ENCODE measurements around the gene ZNF668.
"Not testable (repeated sequence)": the region's sequence is repeated elsewhere in the genome, so short reads cannot be mapped to it uniquely, and the experiment has no call there.

ZNF668 gene

GRCh38 chr16:31100876-31101641, 27.0 kb upstream of the ZNF668 start:
- FAIRE-seq, result not testable (repeated sequence)

GRCh38 chr16:31099860-31100638, 26.0 kb upstream of the ZNF668 start:
- FAIRE-seq, result no peak

- peak; percentile 77 for FAIRE-seq
Measured at GRCh38 chr16:31094424-31095120, 20.5 kb upstream of the ZNF668 start, which contains the start of gene VKORC1. Gene VKORC1 (minus strand): TSS chr16:31094797. CDS start chr16:31094729, 68 bp downstream.

DNA sequence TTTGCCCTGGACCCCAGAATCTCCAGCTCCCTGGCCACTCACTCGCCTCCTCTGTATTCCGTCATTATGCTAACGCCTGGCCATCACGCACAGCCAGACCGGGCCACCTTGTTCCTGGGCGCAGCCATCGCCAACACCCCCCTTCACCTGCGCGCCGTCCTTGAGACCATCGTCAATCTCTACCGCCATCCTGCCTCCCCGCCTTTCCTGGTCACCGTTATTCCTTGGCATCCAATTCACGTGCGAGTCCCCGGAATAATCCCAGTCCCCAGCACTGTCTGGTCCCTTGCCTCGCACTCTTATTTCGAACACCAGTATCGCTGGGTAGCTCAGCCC, 20.0 kb upstream of the ZNF668 start:
- FAIRE-seq, result no peak

DNA sequence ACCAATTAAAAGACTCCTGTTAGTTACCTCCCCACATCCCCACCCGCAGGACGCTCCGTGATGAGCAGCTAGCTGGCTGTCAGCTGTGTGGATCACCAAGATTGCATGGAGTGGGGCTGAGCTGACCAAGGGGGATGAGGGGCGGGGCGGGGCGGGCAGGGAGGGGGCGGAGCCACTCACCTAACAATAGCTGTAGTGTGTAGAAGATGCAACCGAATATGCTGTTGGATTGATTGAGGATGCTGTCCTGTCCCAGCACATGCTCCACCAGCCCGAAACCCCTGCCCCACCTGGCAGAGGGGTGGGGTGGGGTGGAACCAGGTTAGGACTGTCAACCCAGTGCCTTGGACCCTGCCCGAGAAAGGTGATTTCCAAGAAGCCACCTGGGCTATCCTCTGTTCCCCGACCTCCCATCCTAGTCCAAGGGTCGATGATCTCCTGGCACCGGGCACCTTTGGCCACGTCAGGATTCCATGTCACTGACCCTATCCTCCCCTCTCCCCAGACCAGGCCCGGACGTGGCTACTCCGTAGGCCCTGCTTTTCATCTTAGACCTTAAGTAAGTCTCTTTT, 19.2 kb upstream of the ZNF668 start:
- no peak for FAIRE-seq

GRCh38 chr16:31092330-31092729, 18.3 kb upstream of the ZNF668 start:
- no peak for FAIRE-seq

DNA sequence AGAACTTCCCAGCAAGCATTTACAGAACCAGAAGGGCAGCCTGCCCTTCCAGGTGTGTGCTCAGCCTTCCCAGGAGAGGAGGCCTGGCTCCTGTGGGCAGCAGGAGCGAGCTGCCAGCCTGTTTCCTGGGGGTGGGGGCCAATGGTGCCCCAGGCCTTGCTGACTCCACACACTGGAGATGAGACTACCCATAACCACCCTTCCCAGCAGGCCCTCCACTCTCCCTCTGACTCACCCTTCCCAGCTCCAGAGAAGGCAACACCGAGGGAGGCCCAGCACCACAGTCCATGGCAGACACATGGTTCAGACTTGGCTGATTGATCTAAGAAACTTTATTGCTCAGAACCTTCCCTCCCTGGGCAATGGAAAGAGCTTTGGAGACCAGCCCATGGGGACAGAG, 16.5 kb upstream of the ZNF668 start:
- FAIRE-seq, result no peak

DNA sequence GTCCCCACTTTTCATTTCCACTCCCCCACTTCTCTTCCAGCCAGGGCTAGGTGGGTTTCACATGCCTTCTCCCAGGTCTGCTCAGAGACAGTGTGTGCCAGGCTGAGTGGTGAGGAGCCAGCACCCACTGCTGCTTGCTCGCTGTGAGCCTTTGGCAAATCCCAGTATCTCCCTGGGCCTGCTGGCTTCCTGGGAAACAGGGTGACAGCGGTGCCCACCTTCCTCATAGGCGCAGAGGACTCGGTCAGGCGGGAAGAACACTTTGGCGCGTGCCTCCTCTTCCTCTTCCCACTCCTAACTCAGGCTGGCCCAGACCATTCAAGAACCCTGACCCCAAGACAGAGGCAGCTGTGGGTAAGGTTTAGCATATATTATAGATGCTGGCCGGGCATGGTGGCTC, 15.2 kb upstream of the ZNF668 start:
- FAIRE-seq, result no peak

GRCh38 chr16:31088459-31089183, 14.6 kb upstream of the ZNF668 start, which contains the start of gene PRSS53:
Gene PRSS53 (minus strand): TSS chr16:31088943. CDS start chr16:31088809, 134 bp downstream.
- FAIRE-seq, result no peak

GRCh38 chr16:31087971-31088370, 13.9 kb upstream of the ZNF668 start:
- FAIRE-seq, result no peak

GRCh38 chr16:31087481-31087880, 13.4 kb upstream of the ZNF668 start:
- FAIRE-seq, result no peak

- FAIRE-seq, result no peak
Measured at GRCh38 chr16:31086629-31086906, 12.5 kb upstream of the ZNF668 start.

DNA sequence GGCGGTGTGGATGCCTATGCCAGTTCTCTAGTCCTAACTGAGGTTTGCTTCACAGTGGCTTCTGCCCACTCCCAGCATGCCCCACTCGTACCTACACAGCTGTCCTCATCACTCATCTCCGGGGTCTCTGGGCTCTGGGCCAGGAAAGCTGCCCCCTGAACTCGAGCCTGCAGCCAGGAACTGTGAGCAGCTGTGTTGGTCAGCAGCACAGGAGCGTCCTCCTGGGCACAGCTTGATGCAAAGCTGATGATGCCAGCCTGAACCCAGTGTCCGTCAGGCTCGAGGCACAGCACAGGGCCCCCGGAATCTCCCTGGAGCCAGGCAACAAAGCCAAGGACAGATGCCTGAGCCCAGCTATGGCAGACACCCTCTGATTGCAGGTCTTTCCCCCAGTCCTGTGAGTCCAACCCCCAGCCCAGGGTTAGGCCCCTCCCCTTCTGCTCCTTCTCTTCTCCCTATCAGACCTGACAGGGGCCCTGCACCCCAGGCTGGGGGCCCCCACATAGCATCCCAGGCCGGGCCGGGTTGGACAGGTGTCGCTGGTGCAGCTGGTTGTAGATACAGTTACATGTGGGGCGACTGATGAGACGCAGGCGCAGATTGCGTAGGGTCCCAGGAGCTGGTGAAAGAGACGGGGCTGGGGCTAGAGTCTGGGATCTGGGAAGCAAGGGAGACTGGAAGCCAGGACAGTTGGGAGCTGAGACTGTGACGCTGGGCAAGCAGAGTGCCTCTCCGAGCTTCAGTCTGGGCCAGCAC, 12.0 kb upstream of the ZNF668 start:
- FAIRE-seq, result no peak

DNA sequence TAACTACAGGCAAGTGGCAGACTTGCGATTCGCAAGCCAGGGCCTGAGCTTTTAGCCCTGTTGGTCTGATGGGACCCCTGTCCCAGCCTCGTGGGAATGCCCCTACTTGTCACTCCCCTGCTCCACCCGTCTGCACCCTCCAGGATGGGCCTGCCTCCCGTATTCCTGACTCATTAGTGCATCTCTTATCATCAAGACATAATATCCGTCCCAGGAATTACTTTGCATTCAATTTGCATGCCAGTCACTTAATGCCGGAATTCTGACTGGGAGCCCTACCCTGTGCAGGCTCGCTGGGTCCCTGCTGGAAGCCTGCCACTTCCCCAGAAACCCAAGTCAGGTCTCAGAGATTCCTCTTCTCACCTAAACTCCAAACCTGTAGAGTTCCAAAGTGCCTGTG, 11.4 kb upstream of the ZNF668 start:
- FAIRE-seq, result no peak

DNA sequence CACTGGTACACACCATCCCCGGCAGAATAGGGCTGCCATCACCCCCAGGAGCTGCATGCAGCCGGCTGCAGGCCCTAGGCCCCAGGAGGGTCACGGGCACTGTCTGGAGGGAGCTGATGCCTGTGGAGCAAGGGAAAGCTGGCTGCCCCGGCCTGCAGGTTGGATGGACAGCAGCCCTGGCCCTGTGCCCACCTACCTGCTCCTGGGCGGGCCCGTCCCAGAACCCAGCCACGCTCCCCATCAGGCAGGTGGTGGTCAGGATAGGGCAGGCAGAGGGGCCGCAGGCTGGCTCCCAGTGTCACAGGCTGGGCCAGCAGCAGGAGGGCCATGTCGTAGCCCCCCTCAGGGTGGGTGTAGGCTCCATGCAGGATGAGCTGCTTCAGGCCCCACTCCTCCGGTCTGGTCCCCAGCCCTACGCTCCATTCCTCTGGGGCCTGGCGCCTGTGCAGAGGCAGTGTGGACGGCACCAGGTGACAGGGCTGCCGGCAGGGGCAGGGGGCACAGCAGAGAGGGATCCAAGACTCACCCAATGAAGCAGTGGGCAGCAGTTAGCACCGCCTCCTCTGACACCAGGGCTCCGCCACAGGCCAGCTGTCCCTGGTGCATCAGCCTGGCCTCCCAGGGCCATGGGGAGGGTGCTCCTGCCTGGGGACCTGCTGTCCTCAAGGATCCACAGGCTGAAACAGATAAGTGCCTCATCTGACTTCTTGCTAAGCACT, 10.7 kb upstream of the ZNF668 start:
- FAIRE-seq, result no peak

- FAIRE-seq, result no peak
Measured at GRCh38 chr16:31083981-31084380, 9.9 kb upstream of the ZNF668 start.

- FAIRE-seq, result no peak
Measured at GRCh38 chr16:31083556-31083955, 9.5 kb upstream of the ZNF668 start.

DNA sequence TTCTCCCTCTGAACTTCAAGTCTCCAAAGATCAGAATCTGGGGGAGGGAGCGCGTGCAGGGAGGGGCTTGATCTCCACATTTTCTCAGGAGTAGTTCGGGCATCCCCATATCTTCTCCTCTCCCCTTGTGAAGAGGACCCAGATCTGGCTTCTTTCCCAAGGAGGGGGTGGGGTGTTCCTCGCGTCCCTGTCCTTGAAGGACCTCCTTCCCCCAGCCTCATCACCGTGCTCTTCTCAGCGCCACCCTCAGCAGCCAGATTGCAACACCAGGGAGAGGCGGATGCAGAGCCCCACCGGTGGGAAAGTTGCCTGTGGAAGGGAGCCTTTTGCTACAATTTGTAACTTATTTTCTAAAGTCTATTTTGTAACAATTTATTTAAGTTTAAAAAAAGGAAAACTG, 9.0 kb upstream of the ZNF668 start:
- FAIRE-seq, result no peak

DNA sequence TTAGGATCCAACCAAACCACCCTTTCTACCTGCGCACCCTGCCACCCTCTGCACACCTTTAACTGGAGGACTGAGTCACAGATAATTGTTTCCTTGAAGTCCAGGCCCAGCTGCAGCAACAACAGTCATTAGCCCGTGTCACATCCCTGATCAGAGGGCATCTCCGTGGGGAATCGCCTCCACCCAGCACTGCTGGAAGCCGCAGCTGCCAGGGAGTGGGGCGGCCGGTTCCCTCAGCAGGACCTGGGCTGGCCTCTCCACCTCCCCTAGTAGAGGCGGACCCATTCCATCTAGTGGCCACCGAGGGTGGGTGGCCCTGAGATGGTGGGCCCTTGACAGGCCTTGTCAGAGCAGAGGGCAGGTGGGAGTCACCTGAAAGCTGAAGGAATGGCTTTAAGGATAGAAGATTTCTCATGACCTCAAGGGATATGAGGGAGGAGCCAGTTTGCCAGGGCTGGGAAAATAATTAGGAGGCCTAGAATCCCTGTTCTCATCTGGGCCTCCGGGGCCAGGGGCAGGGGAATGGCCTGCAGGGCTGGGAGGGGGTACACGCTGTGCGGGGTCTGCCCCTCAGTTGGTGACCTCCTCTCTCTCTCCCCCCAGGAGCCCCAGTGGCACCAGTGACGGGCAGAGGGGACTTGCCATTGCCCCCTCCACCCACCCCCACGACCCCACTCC, 8.5 kb upstream of the ZNF668 start:
- no peak for FAIRE-seq

All from endometrium (tissue), 2 donors.